SJCRH30 (cell line): ENCODE data around the gene BMPER. TPM values are rescaled to one million over a fixed set of nuclear protein-coding genes. Genes with fewer than 3 reads are reported as not detected.

ENCODE experiments used
- DNase-seq, 2 experiments: peaks; one replicate each; pipeline ENCODE4 v3.0.0-alpha.2; 2015 to 2020
- H3K27ac ChIP-seq: fragments of 250-450 bp; sonication (Bioruptor Pico); 2 replicates; pipeline ENCODE4 v1.5.1; 2020; ENCODE audit warnings: mild to moderate bottlenecking, moderate library complexity
- H3K27me3 ChIP-seq: fragments of 250-450 bp; sonication (Bioruptor Pico); 2 replicates; pipeline ENCODE4 v1.5.1; 2020; ENCODE audit warnings: mild to moderate bottlenecking, moderate library complexity
- H3K36me3 ChIP-seq: fragments of 250-450 bp; sonication (Bioruptor Pico); 2 replicates; pipeline ENCODE4 v1.5.1; 2020; ENCODE audit warnings: mild to moderate bottlenecking, moderate library complexity
- H3K4me1 ChIP-seq: fragments of 250-450 bp; sonication (Bioruptor Pico); 2 replicates; pipeline ENCODE4 v1.5.1; 2020; ENCODE audit warnings: mild to moderate bottlenecking, moderate library complexity
- H3K4me3 ChIP-seq: fragments of 250-450 bp; sonication (Bioruptor Pico); 2 replicates; pipeline ENCODE4 v1.5.1; 2020; ENCODE audit warnings: mild to moderate bottlenecking, moderate library complexity
- H3K9me3 ChIP-seq: fragments of 250-450 bp; sonication (Bioruptor Pico); replicated peaks from 2 replicates; pipeline ENCODE4 v1.5.1; 2020; ENCODE audit warnings: mild to moderate bottlenecking, moderate library complexity
- total RNA-seq: library from RNA; depleted of rRNA; stranded (reverse); fragments of >200 nt; shearing (Covaris generic); gene quantifications from 2 replicates; pipeline ENCODE4 v1.2.3, GENCODE V29; 2014

The BMPER gene
- total RNA-seq, 1 experiment from 2014 or later = 0.47 TPM

DNA sequence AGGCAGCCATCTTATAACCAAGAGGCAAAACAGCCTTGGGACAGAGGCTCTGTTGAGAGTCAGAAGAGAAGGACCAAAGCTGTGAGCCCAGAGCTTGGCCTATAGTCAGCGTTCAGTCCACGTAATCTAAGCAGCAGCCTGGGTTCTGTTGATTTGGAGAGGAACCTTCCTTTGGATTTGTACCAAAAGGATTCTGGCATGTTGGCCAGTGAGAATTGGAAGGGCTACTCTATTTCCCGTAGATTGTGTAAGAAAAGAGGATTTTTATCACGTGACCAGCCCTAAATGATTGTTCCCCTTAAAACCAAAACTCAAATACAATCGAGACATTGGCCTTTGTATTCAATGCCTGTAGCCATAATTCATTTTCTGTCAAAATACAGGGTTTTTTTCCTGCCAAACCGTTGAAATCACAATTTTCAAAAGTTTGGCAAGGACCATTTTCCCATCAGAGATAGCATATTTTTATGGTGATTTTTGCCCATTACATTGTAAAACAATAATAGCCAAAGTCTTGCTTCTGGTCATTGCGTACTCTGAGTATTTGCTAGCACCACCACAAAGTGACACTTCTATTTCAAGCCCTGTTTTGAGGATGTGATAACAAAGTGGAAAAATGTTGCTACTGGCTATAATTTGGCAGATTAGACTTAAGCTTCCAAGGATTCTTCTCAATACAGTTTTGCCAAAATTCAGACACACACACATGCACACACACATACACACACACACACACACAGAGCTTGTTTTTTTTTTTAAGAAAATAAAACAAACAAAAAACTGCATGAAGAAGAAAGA lies 23.1 kb upstream of the BMPER start:
- Histone ChIP-seq H3K36me3 (no peaks in the 10 kb centered on the region), H3K9me3 (0 out of 2 replicates have a peak, but pooled peaks cover 3% of the 10 kb centered on the region), H3K27me3 (no peaks in the 10 kb centered on the region), H3K27ac (no peak overlapping the region), H3K4me1 (no peaks in the 10 kb centered on the region), H3K4me3 (no peak overlapping the region)
- no peak for DNase-seq

- Histone ChIP-seq H3K4me1 (peaks cover 7% of the 10 kb centered on the region; the same call in 1 of the 2 replicates), H3K4me3 (no peak overlapping the region), H3K36me3 (no peaks in the 10 kb centered on the region), H3K27me3 (no peaks in the 10 kb centered on the region), H3K27ac (no peak overlapping the region), H3K9me3 (0 out of 2 replicates have a peak, but pooled peaks cover 3% of the 10 kb centered on the region)
- no peak for DNase-seq
Measured at GRCh38 chr7:33882950-33883670, 22.2 kb upstream of the BMPER start.

- H3K9me3 ChIP-seq = 0 out of 2 replicates have a peak, but pooled peaks cover 3% of the 10 kb centered on the region
- H3K4me1 ChIP-seq = peaks cover 11% of the 10 kb centered on the region
- H3K4me3 ChIP-seq = no peak overlapping the region
- no peaks in the 10 kb centered on the region for H3K27me3 ChIP-seq
- no peak overlapping the region for H3K27ac ChIP-seq
- DNase-seq = no peak
- H3K36me3 ChIP-seq = no peaks in the 10 kb centered on the region
Measured at GRCh38 chr7:33883671-33883965, 21.7 kb upstream of the BMPER start.

DNA sequence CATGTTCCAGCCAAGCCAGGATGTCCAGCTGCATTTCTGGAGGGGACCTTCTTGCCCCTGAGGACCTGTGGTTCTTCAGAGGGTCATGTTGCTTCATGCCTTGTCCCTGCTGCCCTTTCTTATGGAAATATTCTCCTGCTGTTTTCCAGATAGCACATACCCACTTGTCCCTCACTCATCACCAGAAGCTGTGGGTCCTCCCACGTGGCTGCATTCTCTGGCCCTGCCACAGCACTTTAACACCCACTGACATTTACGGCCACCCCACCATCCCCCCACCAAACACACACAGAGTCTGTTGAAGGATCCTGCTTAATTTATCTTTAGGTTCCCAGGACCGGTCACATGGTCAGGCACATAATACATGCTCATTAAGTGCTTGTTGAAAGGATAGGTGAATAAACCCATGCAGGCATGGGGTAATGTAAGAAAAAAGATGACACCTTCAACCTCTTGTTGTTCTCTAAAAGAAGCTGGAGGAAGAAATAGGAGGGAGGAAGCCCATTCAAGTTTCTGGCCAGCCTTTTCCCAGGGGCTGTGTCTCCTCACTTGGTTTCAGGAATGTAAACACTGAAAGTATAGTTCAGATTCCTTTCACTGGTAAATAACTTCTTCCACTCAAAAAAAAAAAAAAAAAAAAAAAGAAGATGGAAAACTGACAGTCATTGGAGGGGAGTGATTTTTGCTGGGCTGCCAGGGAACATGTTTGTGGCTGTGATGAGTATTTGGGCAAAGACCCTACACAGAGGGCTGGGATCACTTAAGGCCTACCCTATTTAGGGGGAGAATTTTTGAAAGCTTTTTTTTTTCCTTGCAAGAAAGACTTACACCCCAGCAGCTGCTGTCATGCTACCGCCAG lies 19.8 kb upstream of the BMPER start:
- Histone ChIP-seq H3K27me3 (no peaks in the 10 kb centered on the region), H3K27ac (no peak overlapping the region), H3K9me3 (0 out of 2 replicates have a peak, but pooled peaks cover 3% of the 10 kb centered on the region), H3K4me3 (no peak overlapping the region), H3K4me1 (peaks cover 11% of the 10 kb centered on the region), H3K36me3 (no peaks in the 10 kb centered on the region)
- DNase-seq = no peak

DNA sequence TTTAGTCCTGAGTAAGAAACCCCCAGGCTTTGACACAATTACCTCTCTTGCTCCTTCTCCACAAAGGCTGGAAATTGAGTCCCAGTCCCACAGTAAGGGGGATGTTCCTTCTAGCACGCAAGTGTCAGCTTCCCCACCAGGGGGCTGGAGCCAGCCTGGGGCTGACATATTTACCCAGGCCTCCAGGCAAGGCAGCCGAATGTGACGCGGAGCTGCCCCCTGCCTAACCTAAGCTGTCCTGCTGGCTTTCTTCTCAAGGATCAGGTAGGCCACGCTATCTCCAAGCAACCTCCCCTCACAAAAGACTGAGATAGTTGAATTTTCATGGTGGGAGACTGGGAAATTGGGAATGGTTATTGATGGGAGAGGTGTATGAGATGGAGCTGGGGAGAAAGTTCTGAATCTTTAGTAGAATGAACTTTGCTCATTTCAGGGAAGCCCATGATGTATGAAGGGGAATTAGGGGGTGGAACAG lies 19.2 kb upstream of the BMPER start:
- Histone ChIP-seq H3K27ac (no peak overlapping the region), H3K4me3 (no peak overlapping the region), H3K9me3 (0 out of 2 replicates have a peak, but pooled peaks cover 2% of the 10 kb centered on the region), H3K4me1 (peaks cover 11% of the 10 kb centered on the region), H3K27me3 (no peaks in the 10 kb centered on the region), H3K36me3 (no peaks in the 10 kb centered on the region)
- DNase-seq = peak; percentile 30 to 52

- H3K4me1 ChIP-seq = peaks cover 11% of the 10 kb centered on the region
- H3K27ac ChIP-seq = no peak overlapping the region
- H3K36me3 ChIP-seq = no peaks in the 10 kb centered on the region
- no peaks in the 10 kb centered on the region for H3K27me3 ChIP-seq
- no peaks in the 10 kb centered on the region for H3K9me3 ChIP-seq
- no peak overlapping the region for H3K4me3 ChIP-seq
- DNase-seq = peak; percentile 29 to 40
Measured at GRCh38 chr7:33887266-33887975, 17.9 kb upstream of the BMPER start.

GRCh38 chr7:33888166-33888565 lies 17.2 kb upstream of the BMPER start:
- no peaks in the 10 kb centered on the region for H3K9me3 ChIP-seq
- peak; percentile 68 to 75 for DNase-seq
- no peak overlapping the region for H3K27ac ChIP-seq
- peaks cover 14% of the 10 kb centered on the region for H3K4me1 ChIP-seq
- H3K4me3 ChIP-seq = no peak overlapping the region
- H3K27me3 ChIP-seq = no peaks in the 10 kb centered on the region
- H3K36me3 ChIP-seq = no peaks in the 10 kb centered on the region

- no peak for DNase-seq
- H3K27ac ChIP-seq = no peak overlapping the region
- no peaks in the 10 kb centered on the region for H3K27me3 ChIP-seq
- H3K4me3 ChIP-seq = no peak overlapping the region
- H3K36me3 ChIP-seq = no peaks in the 10 kb centered on the region
- peaks cover 16% of the 10 kb centered on the region for H3K4me1 ChIP-seq
- H3K9me3 ChIP-seq = no peaks in the 10 kb centered on the region
Measured at GRCh38 chr7:33892945-33893344, 12.4 kb upstream of the BMPER start.

DNA sequence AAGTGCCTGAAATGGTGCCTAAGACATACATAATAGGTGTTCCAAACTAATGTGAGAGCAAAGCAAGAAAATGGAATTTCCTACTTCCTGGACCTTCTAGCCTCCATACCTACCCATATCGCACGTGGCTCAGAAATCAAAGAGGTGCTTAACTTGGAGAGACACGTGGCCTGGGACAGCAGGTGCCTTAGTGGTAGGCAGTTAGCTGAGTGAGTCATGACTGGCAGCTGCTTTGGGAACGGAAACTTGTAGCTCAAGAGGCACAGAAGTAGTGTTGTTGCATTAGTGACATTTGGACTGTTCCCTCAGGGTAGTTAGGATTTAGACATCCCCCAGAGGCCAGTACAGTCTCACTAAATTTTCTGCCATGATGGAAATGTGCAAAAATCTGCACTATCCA lies 12.0 kb upstream of the BMPER start:
- Histone ChIP-seq H3K9me3 (no peaks in the 10 kb centered on the region), H3K27ac (no peak overlapping the region), H3K36me3 (no peaks in the 10 kb centered on the region), H3K4me1 (peaks cover 12% of the 10 kb centered on the region), H3K4me3 (no peak overlapping the region), H3K27me3 (no peaks in the 10 kb centered on the region)
- DNase-seq = peak; percentile 46 to 60

GRCh38 chr7:33895025-33895804 lies 10.1 kb upstream of the BMPER start:
- no peaks in the 10 kb centered on the region for H3K27me3 ChIP-seq
- H3K36me3 ChIP-seq = no peaks in the 10 kb centered on the region
- DNase-seq = peak; percentile 79 to 86
- H3K4me1 ChIP-seq = peaks cover 9% of the 10 kb centered on the region; the same call in 1 of the 2 replicates
- H3K4me3 ChIP-seq = no peak overlapping the region
- H3K27ac ChIP-seq = no peak overlapping the region
- H3K9me3 ChIP-seq = no peaks in the 10 kb centered on the region

GRCh38 chr7:33900501-33900900 lies 4.8 kb upstream of the BMPER start:
- Histone ChIP-seq H3K27me3 (no peaks in the 10 kb centered on the region), H3K4me1 (no peaks in the 10 kb centered on the region)

GRCh38 chr7:33901199-33901598 lies 4.1 kb upstream of the BMPER start:
- no peaks in the 10 kb centered on the region for H3K9me3 ChIP-seq
- no peak for DNase-seq
- no peak overlapping the region for H3K4me3 ChIP-seq
- H3K27ac ChIP-seq = no peak overlapping the region
- H3K4me1 ChIP-seq = no peaks in the 10 kb centered on the region
- H3K36me3 ChIP-seq = no peaks in the 10 kb centered on the region
- H3K27me3 ChIP-seq = peaks cover 4% of the 10 kb centered on the region; the same call in 1 of the 2 replicates

More at GRCh38 chr7:33900501-33900900, 4.8 kb upstream of the BMPER start:
- H3K4me3 ChIP-seq = no peak overlapping the region
- no peaks in the 10 kb centered on the region for H3K36me3 ChIP-seq
- no peaks in the 10 kb centered on the region for H3K9me3 ChIP-seq
- H3K27ac ChIP-seq = no peak overlapping the region
- DNase-seq = no peak

DNA sequence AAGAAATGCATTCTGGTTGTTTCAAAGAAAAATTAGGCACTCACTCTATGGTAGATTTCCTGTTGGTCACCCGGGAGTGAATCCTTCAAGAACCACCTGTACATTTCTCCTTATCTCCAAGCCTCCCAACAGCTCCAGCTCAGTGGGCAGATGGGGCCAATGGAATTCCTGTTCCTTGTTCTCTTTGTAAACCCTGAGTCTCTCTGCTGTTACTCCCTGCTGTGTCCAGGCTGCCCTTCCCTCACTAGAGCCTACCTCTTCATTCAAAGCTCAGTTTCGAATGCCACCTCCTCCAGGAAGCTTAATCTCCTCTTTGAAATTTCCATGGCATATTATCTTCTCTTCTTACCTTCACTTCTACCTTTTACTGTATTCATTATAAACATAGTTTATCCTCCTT lies 3.5 kb upstream of the BMPER start:
- DNase-seq = no peak
- H3K27me3 ChIP-seq = peaks cover 10% of the 10 kb centered on the region; the same call in 1 of the 2 replicates
- no peaks in the 10 kb centered on the region for H3K36me3 ChIP-seq
- no peaks in the 10 kb centered on the region for H3K9me3 ChIP-seq
- no peak overlapping the region for H3K4me3 ChIP-seq
- H3K4me1 ChIP-seq = no peaks in the 10 kb centered on the region
- no peak overlapping the region for H3K27ac ChIP-seq
